Effector memory CD4-positive, alpha-beta T cell (primary cell): ENCODE results near the gene RYR3.

ENCODE experiments used
- DNase-seq, 3 donors: peaks; one replicate each; pipeline ENCODE4 v3.0.0-alpha.2; 2020
- H3K27ac ChIP-seq: 2 replicates; pipeline ENCODE4 v1.7.0; 2013; ENCODE audit warnings: mild to moderate bottlenecking, low read length, moderate library complexity; ENCODE audit not compliant: insufficient read depth, poor library complexity, severe bottlenecking
- H3K27me3 ChIP-seq: replicated peaks from 2 replicates; pipeline ENCODE4 v1.7.0; 2013; ENCODE audit warnings: mild to moderate bottlenecking, low read length; ENCODE audit not compliant: insufficient read depth, control insufficient read depth, poor library complexity, severe bottlenecking
- H3K36me3 ChIP-seq: 2 replicates; pipeline ENCODE4 v1.7.0; 2013; ENCODE audit warnings: mild to moderate bottlenecking, low read length, moderate library complexity; ENCODE audit not compliant: control insufficient read depth, insufficient read depth
- H3K4me1 ChIP-seq: 2 replicates; pipeline ENCODE4 v1.7.0; 2013; ENCODE audit warnings: low read length, mild to moderate bottlenecking; ENCODE audit not compliant: control insufficient read depth, insufficient read depth, poor library complexity, severe bottlenecking
- H3K4me3 ChIP-seq: 2 replicates; pipeline ENCODE4 v1.7.0; 2013; ENCODE audit warnings: low read length, low read depth, mild to moderate bottlenecking; ENCODE audit not compliant: insufficient read depth, poor library complexity, severe bottlenecking
- H3K9me3 ChIP-seq: 2 replicates; pipeline ENCODE4 v1.7.0; 2013; ENCODE audit warnings: mild to moderate bottlenecking, low read length, moderate library complexity; ENCODE audit not compliant: control insufficient read depth

Gene RYR3

DNA sequence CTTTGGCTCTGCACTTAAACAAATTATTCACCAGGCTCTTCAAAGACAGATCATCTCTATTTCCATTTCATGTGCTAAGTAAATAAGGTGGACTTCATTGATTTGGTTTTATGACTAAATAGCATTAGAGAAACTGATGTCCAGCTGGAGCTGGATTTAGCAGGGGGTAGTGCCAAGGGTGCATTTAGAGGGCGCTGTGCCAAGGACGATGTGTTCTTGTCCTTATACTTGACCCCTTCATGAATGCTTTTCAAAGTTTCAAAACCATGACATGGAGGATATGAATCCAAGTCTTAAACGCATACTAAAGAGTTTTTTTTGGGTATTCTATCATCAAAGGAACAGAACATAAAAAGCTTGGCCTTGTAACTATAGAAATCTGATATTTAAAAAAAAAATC, 233.2 kb downstream of the RYR3 start:
- no peak for DNase-seq
- Histone ChIP-seq H3K36me3 (no peaks in the 10 kb centered on the region), H3K4me1 (no peaks in the 10 kb centered on the region), H3K4me3 (no peak overlapping the region), H3K27ac (no peak overlapping the region), H3K9me3 (no peaks in the 10 kb centered on the region), H3K27me3 (no peaks in the 10 kb centered on the region)

DNA sequence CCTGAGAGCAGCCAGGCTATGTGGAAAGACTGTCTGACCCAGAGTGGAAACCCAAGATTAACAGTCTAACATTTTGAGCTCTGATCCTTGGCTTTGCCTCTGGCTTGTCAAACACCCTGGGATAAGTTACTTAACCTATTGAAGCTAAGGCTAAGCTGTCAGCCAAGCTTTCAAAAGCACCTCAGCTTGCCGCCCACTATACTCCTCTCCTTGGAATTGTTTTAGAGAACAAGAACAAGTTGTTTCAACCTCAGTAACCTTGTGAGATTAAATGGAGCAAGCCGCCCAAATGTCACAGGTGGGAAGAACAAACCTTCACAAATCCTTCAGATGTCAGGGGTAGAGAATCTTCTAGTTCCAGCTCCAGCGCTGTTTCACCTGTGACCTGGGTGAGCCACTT, 235.1 kb downstream of the RYR3 start:
- DNase-seq: no peak
- H3K36me3 ChIP-seq: no peaks in the 10 kb centered on the region
- no peaks in the 10 kb centered on the region for H3K27me3 ChIP-seq
- H3K4me3 ChIP-seq: no peak overlapping the region
- H3K27ac ChIP-seq: no peak overlapping the region
- no peaks in the 10 kb centered on the region for H3K9me3 ChIP-seq
- H3K4me1 ChIP-seq: no peaks in the 10 kb centered on the region

DNA sequence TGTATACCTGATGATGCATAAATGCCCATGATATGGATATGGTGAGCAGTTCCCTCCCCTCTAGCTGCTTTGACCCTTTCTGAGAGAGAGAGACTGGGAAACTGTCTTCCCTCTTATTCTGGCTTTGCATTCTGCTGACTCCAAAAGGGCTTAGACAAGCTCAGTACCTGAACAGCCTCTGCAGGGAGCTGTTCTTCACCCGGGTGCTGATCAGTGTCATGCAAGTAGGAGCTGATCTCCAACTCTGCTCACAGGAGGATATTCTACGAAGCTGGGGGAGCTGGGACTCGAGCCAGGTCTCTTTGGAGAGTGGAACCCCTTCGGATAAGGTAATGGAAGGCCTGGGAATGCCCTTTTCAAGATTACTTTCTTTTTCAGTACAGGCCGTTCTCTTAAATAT, 237.1 kb downstream of the RYR3 start:
- no peaks in the 10 kb centered on the region for H3K27me3 ChIP-seq
- no peak overlapping the region for H3K4me3 ChIP-seq
- H3K27ac ChIP-seq: no peak overlapping the region
- H3K4me1 ChIP-seq: no peaks in the 10 kb centered on the region
- H3K36me3 ChIP-seq: no peaks in the 10 kb centered on the region
- no peaks in the 10 kb centered on the region for H3K9me3 ChIP-seq
- no peak for DNase-seq

DNA sequence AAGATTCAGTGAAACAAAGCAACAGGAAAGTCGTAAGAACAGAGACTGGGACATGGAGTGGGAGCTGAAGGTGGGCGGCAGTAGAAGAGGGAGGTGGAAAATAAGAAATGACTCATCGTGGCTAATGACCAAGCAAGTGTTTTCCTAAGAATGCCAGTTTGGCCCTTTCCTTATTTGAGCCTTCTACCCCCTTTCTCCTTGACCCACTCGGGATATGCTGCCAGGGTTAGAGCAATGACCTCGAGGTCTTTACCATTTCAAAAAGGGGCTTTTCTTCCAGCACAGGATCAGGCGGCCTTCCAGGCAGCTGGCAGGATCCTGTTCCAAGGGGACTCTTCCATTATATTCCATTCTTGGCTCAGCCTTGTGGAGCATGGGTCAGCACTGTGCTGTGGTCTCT, 241.1 kb downstream of the RYR3 start:
- Histone ChIP-seq H3K27ac (no peak overlapping the region), H3K27me3 (no peaks in the 10 kb centered on the region), H3K4me1 (no peaks in the 10 kb centered on the region), H3K4me3 (no peak overlapping the region), H3K9me3 (no peaks in the 10 kb centered on the region), H3K36me3 (no peaks in the 10 kb centered on the region)
- DNase-seq: no peak

DNA sequence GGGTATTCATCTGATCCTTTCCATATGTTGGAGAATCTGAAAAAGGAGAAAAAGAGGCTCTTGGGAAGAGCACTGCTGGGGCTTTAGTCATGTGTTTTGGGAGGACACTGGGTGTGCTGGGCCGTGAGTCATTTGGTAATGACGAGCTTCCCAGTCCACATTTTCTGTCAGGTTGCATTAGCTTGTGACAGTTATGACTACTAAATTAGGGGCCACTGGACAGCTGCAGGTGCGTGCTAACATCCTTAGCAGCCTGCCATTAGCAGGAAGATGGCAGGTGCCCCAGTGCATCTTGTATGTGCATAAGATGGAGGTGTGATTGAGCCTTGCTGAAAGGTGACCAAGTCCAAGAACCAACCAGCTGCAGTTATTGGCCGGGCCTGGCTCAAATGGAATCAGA, 242.4 kb downstream of the RYR3 start:
- Histone ChIP-seq H3K4me3 (no peak overlapping the region), H3K27ac (no peak overlapping the region), H3K27me3 (no peaks in the 10 kb centered on the region), H3K4me1 (no peaks in the 10 kb centered on the region), H3K36me3 (no peaks in the 10 kb centered on the region), H3K9me3 (no peaks in the 10 kb centered on the region)
- no peak for DNase-seq

DNA sequence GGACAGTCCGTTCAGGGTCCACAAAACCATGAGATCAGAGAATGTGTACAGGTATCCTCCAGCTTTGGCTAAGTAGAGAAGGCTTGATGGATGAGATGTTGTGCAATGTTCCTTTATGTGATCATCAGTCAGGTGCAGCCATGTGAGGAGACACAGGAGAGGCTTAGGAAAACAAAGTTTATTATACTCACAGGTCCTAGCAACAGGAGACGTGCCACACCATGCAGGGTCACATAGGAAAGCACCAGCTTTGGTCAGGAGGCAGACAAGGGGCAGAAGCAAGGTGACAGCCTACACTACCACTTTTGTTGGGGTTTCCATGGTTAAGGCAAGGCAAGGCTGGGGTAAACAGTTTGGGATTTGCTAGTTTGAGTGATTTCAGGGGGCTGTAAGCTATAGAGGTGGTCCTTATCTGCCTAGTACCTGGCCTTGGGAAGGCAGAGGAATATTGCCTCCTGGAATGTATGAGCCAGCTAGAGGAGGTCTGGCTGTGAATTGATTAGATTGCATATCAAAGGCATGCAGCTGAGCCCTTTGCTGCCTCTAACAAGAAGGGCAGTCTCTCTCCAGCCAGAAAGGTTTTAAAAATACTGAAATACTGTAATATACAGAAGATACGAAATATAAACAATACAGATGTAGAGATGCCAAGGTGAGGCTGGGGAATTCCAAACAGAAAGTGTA, 248.6 kb downstream of the RYR3 start:
- no peaks in the 10 kb centered on the region for H3K27me3 ChIP-seq
- H3K36me3 ChIP-seq: no peaks in the 10 kb centered on the region
- H3K4me3 ChIP-seq: no peak overlapping the region
- H3K27ac ChIP-seq: no peak overlapping the region
- no peak for DNase-seq
- H3K9me3 ChIP-seq: no peaks in the 10 kb centered on the region
- H3K4me1 ChIP-seq: no peaks in the 10 kb centered on the region

DNA sequence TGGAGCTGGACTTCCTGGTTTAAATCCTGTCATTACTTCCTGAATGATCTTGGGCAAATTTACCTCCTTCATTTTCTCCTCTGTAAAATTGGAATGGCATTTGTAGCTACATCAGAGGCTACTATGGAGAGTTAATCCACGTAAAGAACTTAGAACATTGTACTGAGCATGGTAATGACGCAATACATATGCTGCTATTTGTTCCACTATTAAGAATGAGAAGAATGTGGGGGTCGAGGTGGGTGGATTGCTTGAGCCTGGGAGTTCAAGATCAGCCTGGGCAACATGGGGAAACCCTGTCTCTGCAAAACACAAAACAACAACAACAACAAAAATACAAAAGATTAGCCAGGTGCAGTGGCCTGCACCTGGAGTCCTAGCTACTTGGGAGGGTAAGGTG, 250.6 kb downstream of the RYR3 start:
- H3K27me3 ChIP-seq: no peaks in the 10 kb centered on the region
- no peaks in the 10 kb centered on the region for H3K36me3 ChIP-seq
- H3K4me1 ChIP-seq: no peaks in the 10 kb centered on the region
- no peak for DNase-seq
- H3K27ac ChIP-seq: no peak overlapping the region
- H3K9me3 ChIP-seq: no peaks in the 10 kb centered on the region
- no peak overlapping the region for H3K4me3 ChIP-seq

DNA sequence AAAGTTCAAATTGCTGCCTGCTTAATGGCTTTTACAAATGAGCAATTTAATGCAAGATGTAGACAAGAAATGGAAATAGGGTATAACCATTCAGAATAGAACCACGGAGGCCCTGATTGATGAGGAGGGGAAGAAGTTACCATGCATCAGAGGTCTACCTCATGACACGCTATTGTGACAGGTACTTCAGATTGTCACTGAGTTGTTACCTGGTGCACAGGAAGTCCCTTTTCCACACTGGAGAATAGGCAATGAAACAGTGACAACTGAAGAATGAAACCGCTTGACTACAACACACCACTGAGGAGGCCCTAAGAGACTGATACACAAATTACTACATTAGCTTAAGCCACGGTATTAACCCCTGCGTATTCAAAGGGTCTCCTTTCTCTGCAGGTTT, 251.2 kb downstream of the RYR3 start:
- no peak overlapping the region for H3K27ac ChIP-seq
- no peak for DNase-seq
- H3K36me3 ChIP-seq: no peaks in the 10 kb centered on the region
- H3K27me3 ChIP-seq: no peaks in the 10 kb centered on the region
- no peak overlapping the region for H3K4me3 ChIP-seq
- H3K9me3 ChIP-seq: no peaks in the 10 kb centered on the region
- no peaks in the 10 kb centered on the region for H3K4me1 ChIP-seq

DNA sequence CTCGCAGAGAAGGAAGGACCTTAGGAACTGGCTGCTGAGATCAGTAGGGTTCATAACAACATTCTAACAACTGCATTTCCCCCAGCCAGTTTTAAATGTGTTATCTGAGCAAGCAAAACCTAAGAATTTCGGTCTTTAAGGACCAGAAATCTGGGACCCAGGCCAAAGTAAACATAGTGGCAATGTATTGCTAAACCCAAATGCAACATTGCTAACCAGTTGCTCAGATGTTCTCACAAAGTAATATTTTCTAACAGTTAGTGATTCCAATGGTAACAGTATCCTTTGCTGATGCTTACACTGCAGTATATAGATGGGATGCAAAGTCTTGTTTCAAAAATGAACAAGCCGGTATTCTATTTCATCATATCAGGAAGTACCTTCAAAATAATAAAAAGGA, 254.3 kb downstream of the RYR3 start:
- DNase-seq: no peak
- no peaks in the 10 kb centered on the region for H3K9me3 ChIP-seq
- H3K4me3 ChIP-seq: no peak overlapping the region
- H3K36me3 ChIP-seq: no peaks in the 10 kb centered on the region
- no peaks in the 10 kb centered on the region for H3K27me3 ChIP-seq
- no peak overlapping the region for H3K27ac ChIP-seq
- H3K4me1 ChIP-seq: no peaks in the 10 kb centered on the region

DNA sequence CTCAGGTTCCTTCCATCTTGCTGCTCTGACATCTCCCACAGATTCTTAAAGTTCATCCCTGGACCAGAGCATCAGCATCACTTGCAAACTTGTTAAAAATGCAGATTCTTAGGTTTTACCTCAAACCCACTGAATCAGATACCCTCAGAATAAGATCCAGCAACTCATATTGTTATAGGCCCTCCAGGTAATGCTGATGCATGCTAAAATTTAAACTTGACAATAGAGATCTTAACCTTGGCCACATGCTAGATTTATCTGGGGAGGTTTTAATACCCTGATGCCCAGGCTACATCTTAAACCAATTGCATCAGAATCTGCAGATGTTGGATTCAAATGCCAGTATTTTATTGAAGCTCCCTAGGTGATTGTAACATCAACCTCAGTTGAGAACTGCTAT, 256.9 kb downstream of the RYR3 start:
- Histone ChIP-seq H3K9me3 (no peaks in the 10 kb centered on the region), H3K36me3 (no peaks in the 10 kb centered on the region), H3K27me3 (no peaks in the 10 kb centered on the region), H3K4me3 (no peak overlapping the region), H3K27ac (no peak overlapping the region), H3K4me1 (no peaks in the 10 kb centered on the region)
- DNase-seq: no peak
